ENCODE data around the gene SLC43A3. TPM values are rescaled to one million over a fixed set of nuclear protein-coding genes. Genes with fewer than 3 reads are reported as not detected.

The SLC43A3 gene
- total and polyA plus RNA-seq, 2 donors (not counting 3 experiments of a cell fraction or from before 2014, with no cell fraction given) = 68.9 to 104 TPM

GRCh38 chr11:57424792-57425564 lies 1.9 kb downstream of the SLC43A3 start:
- H3K27ac ChIP-seq (ENCODE audit: insufficient read depth, low read depth, low read length) = peak overlapping the region; percentile 81
- peaks cover 19% of the 10 kb centered on the region for H3K79me2 ChIP-seq (ENCODE audit: control insufficient read depth, insufficient read depth, low read length)
- H3K9ac ChIP-seq (replicated peaks; ENCODE audit: extremely low read depth, insufficient read depth, low read length) = peak overlapping the region; percentile 53
- peaks cover 2 to 5% of the 10 kb centered on the region in 2 experiments for H3K27me3 ChIP-seq (ENCODE audit: control insufficient read depth in 2 of 2, insufficient read depth in 2 of 2, low read length in 2 of 2)
- no peaks in the 10 kb centered on the region for H3K9me1 ChIP-seq (replicated peaks; ENCODE audit: control insufficient read depth, extremely low read depth, insufficient read depth, low read length)
- DNase-seq (ENCODE audit: low read depth, low spot score) = peak; percentile 97
- H3K4me1 ChIP-seq (ENCODE audit: control insufficient read depth, extremely low read depth, insufficient read depth, low read length) = peaks cover 33% of the 10 kb centered on the region
- H3K36me3 ChIP-seq (ENCODE audit: control insufficient read depth in 2 of 2, extremely low read depth in 1 of 2, insufficient read depth in 2 of 2, low read length in 2 of 2) = peaks cover 3% of the 10 kb centered on the region in 2 experiments
- TSS peak; percentile 63 for BruUV-seq (replicated peaks)
- intact Hi-C loops (cut with micrococcal nuclease) = loop anchor here (1.0 to 10.0 kb wide), 7 partner anchors 9 to 580 kb away; no protein-coding TSS in a partner anchor
- dilution Hi-C loops (cut with MboI; ENCODE audit: extremely low pct_ligation_motif_present, low sequenced_read_pairs) = no loop called here
- peak; percentile 34 for TF ChIP-seq MYC (IDR thresholded peaks at IDR 0.05; ENCODE audit: low read depth, low read length)
- TF ChIP-seq FOS (IDR thresholded peaks at IDR 0.05; ENCODE audit: borderline replicate concordance, insufficient read depth, low read length) = peak; percentile 94
- peak; percentile 62 for TF ChIP-seq GATA2 (IDR thresholded peaks at IDR 0.05; ENCODE audit: insufficient read depth, insufficient read length, low read depth, low read length)
- peak; percentile 85 for TF ChIP-seq POLR2AphosphoS5 (IDR thresholded peaks at IDR 0.05; ENCODE audit: insufficient read depth, low read depth, low read length)
- no peak for TF ChIP-seq EZH2 (IDR thresholded peaks at IDR 0.05; ENCODE audit: borderline replicate concordance, low read depth, low read length, severe bottlenecking)
- TF ChIP-seq CTCF (IDR thresholded peaks at IDR 0.05; ENCODE audit: extremely low read depth in 1 of 2, insufficient read depth in 1 of 2, low read depth in 1 of 2, low read length in 2 of 2) = no peak
- TF ChIP-seq JUN (IDR thresholded peaks at IDR 0.05; ENCODE audit: borderline replicate concordance, insufficient read depth, insufficient read length, low read depth) = peak; percentile 93
- peak; percentile 81 for TF ChIP-seq MAX (IDR thresholded peaks at IDR 0.05; ENCODE audit: insufficient read depth, insufficient read length)
- H2AFZ ChIP-seq (ENCODE audit: low read depth, low read length) = no peak overlapping the region
- peak; percentile 100 for FAIRE-seq
- H3K9me3 ChIP-seq (replicated peaks; ENCODE audit: control insufficient read depth, insufficient read depth, low read length) = no peaks in the 10 kb centered on the region
- no peak overlapping the region for H3K4me3 ChIP-seq (replicated peaks in 1 of 3; ENCODE audit: insufficient read depth in 1 of 3, low read depth in 1 of 3, low read length in 3 of 3)
- POLR2A ChIA-PET = interaction anchor here (0.7 to 1.5 kb wide), 5 partner anchors 9 to 141 kb away, joined by 3 to 8 read pairs (median 7); no protein-coding TSS in a partner anchor
- no peaks in the 10 kb centered on the region for H4K20me1 ChIP-seq (replicated peaks; ENCODE audit: control insufficient read depth, extremely low read depth, insufficient read depth, low read length)
- CTCF ChIA-PET = interaction anchor here (0.9 to 4.0 kb wide), 12 partner anchors 9 to 220 kb away, joined by 3 to 24 read pairs (median 4); partner anchors contain the start of gene SSRP1
- peak overlapping the region; percentile 81 for H3K4me2 ChIP-seq (ENCODE audit: insufficient read depth, low read length)
